VCaP (cell line): Measurements from ENCODE around the gene FTSJ1.

Experiments
- H3K27ac ChIP-seq: fragments of 450-650 bp; 2 replicates; pipeline ENCODE4 v1.5.1; 2017
- TF ChIP-seq, protein P1 (sequence below): fragments of 450-650 bp; conservative IDR thresholded peaks from 2 replicates; pipeline ENCODE4 v1.5.1; 2017; ENCODE audit warnings: mild to moderate bottlenecking, moderate library complexity

The FTSJ1 gene

DNA sequence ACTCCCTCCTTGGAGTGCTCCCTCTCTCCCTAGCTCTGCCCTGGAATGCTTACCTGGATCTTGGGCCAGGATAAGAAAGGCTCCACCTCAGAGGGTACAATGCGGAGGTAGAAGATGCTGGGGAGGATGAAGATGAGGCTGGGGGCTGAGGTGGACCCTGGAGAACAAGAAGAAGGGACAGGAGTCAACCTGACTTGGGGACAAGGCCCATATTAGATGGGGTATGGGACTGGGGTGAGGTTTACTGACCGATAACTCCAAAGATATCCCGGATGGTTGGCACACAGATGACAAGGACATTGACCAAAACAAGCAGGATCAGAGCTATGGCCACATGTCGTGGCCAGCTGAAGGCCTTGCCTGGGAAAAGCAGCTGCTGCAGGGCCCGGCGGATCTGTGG lies 16.5 kb upstream of the FTSJ1 start:
- no peak overlapping the region for H3K27ac ChIP-seq

DNA sequence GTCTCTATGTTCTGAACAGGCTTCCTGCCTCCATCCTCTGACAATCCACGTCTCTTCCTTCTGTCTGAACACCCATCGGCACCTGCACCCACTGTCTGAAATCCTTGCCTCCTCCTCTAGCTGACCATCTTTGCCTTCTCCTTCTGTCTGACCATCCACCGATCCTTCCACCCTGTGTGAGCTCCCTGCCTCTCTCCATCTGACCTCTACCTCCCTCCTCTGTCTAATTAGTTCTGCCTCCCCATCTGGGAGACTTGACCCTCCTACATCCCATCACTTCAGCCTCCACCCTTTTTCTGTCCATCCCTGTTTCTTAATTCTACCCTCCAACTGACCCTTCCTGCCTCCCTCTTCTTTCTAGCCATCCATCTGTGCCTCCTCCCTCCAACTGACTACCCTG lies 16.0 kb upstream of the FTSJ1 start:
- TF ChIP-seq, protein P1, sequence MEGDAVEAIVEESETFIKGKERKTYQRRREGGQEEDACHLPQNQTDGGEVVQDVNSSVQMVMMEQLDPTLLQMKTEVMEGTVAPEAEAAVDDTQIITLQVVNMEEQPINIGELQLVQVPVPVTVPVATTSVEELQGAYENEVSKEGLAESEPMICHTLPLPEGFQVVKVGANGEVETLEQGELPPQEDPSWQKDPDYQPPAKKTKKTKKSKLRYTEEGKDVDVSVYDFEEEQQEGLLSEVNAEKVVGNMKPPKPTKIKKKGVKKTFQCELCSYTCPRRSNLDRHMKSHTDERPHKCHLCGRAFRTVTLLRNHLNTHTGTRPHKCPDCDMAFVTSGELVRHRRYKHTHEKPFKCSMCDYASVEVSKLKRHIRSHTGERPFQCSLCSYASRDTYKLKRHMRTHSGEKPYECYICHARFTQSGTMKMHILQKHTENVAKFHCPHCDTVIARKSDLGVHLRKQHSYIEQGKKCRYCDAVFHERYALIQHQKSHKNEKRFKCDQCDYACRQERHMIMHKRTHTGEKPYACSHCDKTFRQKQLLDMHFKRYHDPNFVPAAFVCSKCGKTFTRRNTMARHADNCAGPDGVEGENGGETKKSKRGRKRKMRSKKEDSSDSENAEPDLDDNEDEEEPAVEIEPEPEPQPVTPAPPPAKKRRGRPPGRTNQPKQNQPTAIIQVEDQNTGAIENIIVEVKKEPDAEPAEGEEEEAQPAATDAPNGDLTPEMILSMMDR: no peak
- H3K27ac ChIP-seq: no peak overlapping the region

More for the DNA sequence above, 16.5 kb upstream of the FTSJ1 start:
- TF ChIP-seq, protein P1: no peak

DNA sequence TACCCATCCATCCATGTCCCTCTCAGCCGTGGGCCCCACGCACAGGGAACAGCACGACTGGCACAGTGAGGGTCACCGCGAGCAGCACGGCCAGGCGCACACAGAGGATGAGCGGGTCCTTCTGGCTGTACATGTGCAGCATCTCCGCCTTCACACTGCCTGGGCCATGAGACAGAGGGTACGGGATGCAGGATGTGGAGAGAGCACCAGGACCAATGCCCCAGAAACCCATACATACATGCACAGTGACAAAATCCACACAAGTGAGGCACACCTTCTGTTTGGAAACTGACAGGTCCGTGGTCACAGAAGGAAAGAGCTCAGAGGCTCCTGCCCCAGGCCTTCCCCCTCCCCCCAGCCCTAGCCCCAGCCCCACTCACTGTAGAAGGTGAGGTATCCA lies 15.4 kb upstream of the FTSJ1 start:
- no peak overlapping the region for H3K27ac ChIP-seq
- TF ChIP-seq, protein P1: no peak

DNA sequence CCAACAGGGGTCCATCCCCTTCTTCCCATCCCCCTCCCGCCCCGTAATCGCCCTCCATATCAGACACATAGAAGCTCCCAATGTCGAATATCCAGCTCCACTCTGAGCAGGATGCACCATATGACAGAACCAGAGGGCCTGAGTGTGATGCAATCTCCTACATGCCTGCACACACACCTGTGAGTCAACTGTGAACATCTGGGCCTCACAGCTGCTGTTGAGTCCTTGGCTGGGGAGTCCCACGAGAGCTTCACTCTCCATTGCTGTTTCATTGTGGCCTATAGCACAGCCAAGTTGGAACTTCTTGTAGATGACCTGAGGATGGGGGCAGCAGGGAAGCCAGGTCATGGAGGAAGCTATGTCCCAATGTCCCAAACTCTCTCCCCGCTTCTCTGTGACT lies 14.2 kb upstream of the FTSJ1 start:
- H3K27ac ChIP-seq: no peak overlapping the region
- TF ChIP-seq, protein P1: no peak

DNA sequence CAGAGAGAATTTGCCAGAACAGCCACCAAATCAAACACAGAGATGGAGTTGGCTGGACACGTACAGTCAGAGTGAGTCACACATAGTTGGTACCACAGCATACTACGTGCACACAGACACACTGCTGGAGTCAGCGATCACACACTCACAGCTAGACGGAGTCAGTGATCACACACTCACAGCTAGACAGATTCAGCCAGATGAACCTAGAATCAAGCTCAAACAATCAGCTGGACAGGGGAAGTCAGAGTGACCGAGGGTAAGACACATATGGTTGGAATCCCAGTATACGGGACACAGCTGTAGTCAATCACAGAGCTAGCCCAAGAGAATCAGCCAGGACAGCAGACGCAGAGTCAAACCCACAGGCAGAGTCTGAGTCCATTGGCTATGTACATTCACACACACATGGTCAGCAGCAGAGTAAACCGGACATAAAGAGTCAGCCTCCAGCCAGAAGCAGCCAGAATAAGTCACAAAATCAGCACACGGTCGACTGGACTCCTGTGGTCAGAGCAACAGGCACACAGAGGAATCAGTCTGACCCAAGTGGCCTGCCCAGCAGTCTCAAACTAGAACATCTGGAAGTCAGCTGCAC lies 10.6 kb upstream of the FTSJ1 start:
- no peak overlapping the region for H3K27ac ChIP-seq
- TF ChIP-seq, protein P1: no peak

DNA sequence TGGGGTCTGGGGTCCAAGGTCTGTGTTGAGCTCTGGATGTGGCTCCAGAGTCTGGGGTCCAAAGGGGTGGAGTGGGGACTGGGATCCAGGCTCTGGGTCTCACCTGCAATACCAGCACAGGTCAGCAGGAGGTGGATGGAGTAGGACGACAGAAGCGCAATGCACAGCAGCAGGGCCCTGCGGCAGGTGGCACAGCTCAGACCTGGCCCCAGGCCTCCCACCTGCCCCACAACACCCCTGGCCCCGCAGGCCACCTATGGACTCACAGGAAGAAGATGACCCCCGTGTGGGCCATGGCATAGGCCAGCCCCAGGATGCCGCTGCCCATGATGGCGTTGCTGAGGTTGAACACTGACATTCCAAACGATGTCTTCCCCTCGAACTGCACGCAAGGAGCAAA lies 9.3 kb upstream of the FTSJ1 start:
- TF ChIP-seq, protein P1: no peak
- no peak overlapping the region for H3K27ac ChIP-seq

DNA sequence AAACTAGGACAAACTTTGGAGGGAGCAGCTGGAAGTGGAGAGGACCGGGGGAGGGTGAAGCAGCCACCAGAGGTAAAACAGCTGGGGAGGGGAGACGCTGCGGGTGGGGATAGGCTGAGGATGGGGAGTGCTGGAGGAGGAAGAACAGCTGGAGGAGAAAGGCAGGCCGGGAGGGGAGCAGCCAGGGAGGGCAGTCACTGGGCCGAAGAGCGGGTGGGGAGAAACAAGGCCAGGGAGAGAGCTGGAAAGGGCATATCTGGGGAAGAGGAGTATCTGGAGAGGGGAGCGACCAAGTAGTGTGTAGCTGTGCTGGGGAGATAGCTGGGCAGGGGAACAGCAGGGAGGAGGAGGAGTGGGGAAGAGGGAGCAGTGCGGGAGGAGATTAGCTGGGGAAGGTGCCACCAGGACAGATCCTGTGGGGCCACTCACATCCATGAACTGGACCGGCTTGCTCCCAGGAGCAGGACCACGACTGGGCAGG lies 8.7 kb upstream of the FTSJ1 start:
- no peak overlapping the region for H3K27ac ChIP-seq
- TF ChIP-seq, protein P1: no peak
